Measurements from ENCODE around the gene FANCL.

- TF ChIP-seq CTCF (conservative IDR thresholded peaks at IDR 0.05 in 1 of 2, IDR thresholded peaks at IDR 0.05 in 1 of 2; ENCODE audit: extremely low read depth in 1 of 2, insufficient read depth in 1 of 2, low read depth in 1 of 2, low read length in 2 of 2): no peak
- no peak for TF ChIP-seq EZH2 (IDR thresholded peaks at IDR 0.05; ENCODE audit: borderline replicate concordance, low read length)
Measured at GRCh38 chr2:58228299-58228698, 12.8 kb downstream of the FANCL start.
